HepG2 (cell line): ENCODE measurements around the gene ARHGAP21. TPM values are rescaled to one million over a fixed set of nuclear protein-coding genes. Genes with fewer than 3 reads are reported as not detected.
A peak's percentile ranks its signal among the peaks of the same experiment; 100 is the strongest.

Experiments
- DMTF1 ChIP-seq: sonication (generic); formaldehyde crosslinking; IDR thresholded peaks from 2 replicates; pipeline ENCODE4 v1.4.0; 2020; ENCODE audit warnings: mild to moderate bottlenecking, missing genetic modification reagents
- GATAD2A ChIP-seq: IDR thresholded peaks from 2 replicates; pipeline ENCODE4 v1.6.1; 2016
- HMGXB4 ChIP-seq, 2 experiments: sonication (generic) in 1 of 2; formaldehyde crosslinking in 1 of 2; IDR thresholded peaks; 2 replicates each; pipeline versions ENCODE4 v1.4.0 to v1.6.1; 2018 to 2020; ENCODE audit warnings: missing genetic modification reagents in 2 of 2, borderline replicate concordance in 1 of 2, low read depth in 1 of 2, mild to moderate bottlenecking in 1 of 2, missing biosample characterization in 1 of 2
- KAT8 ChIP-seq: IDR thresholded peaks from 2 replicates; pipeline ENCODE4 v1.6.1; 2016; ENCODE audit warnings: missing genetic modification reagents, missing compliant biosample characterization
- KDM5A ChIP-seq: fragments of 200-600 bp; sonication (generic); IDR thresholded peaks from 2 replicates; pipeline ENCODE4 v1.7.0; 2018; ENCODE audit warnings: antibody characterized with exemption, mild to moderate bottlenecking, low read length, borderline replicate concordance
- KMT2A ChIP-seq: sonication (generic); formaldehyde crosslinking; IDR thresholded peaks from 2 replicates; pipeline ENCODE4 v1.4.0; 2020; ENCODE audit warnings: missing genetic modification reagents
- MAX ChIP-seq: IDR thresholded peaks from 2 replicates; pipeline ENCODE4 v1.6.1; 2012; ENCODE audit warnings: inconsistent platforms
- PHF8 ChIP-seq: sonication (generic); formaldehyde crosslinking; IDR thresholded peaks from 2 replicates; pipeline ENCODE4 v1.5.0; 2020; ENCODE audit warnings: missing genetic modification reagents
- SP4 ChIP-seq: sonication (generic); formaldehyde crosslinking; IDR thresholded peaks from 2 replicates; pipeline ENCODE4 v1.8.1; 2023; ENCODE audit warnings: mild to moderate bottlenecking, missing genetic modification reagents
- TFDP1 ChIP-seq: IDR thresholded peaks from 2 replicates; pipeline ENCODE4 v1.6.1; 2016; ENCODE audit warnings: missing compliant biosample characterization, missing genetic modification reagents, borderline replicate concordance
- THAP11 ChIP-seq: IDR thresholded peaks from 2 replicates; pipeline ENCODE4 v1.6.1; 2016; ENCODE audit warnings: missing biosample characterization, missing genetic modification reagents
- YEATS2 ChIP-seq: sonication (generic); formaldehyde crosslinking; IDR thresholded peaks from 2 replicates; pipeline ENCODE4 v1.4.0; 2020; ENCODE audit warnings: missing genetic modification reagents, borderline replicate concordance
- ZBTB46 ChIP-seq: sonication (generic); formaldehyde crosslinking; IDR thresholded peaks from 2 replicates; pipeline ENCODE4 v1.4.0; 2020; ENCODE audit warnings: mild to moderate bottlenecking, missing genetic modification reagents, borderline replicate concordance
- ZNF124 ChIP-seq: sonication (generic); formaldehyde crosslinking; IDR thresholded peaks from 2 replicates; pipeline ENCODE4 v1.4.0; 2020; ENCODE audit warnings: missing genetic modification reagents
- ZNF552 ChIP-seq: sonication (generic); formaldehyde crosslinking; IDR thresholded peaks from 2 replicates; pipeline ENCODE4 v1.9.0; 2022; ENCODE audit warnings: missing genetic modification reagents, mild to moderate bottlenecking, borderline replicate concordance
- ZSCAN29 ChIP-seq: sonication (generic); formaldehyde crosslinking; conservative IDR thresholded peaks from 2 replicates; pipeline ENCODE4 v1.4.0; 2020; ENCODE audit warnings: mild to moderate bottlenecking, missing genetic modification reagents
- polyA plus RNA-seq, 8 experiments: library from polyadenylated mRNA; depleted of rRNA in 3 of 8; stranded (reverse) in 7 of 8; unstranded in 1 of 8; fragments of >200 nt; fragmentation: Illumina TruSeq in 4 of 8; extraction: Trizol in 4 of 8; gene quantifications; 2 replicates each; pipeline versions ENCODE4 v1.2.1 to v1.2.3, GENCODE V29; 2011 to 2016; ENCODE audit warnings: low read depth in 4 of 8, missing spikeins in 1 of 8, mixed read lengths in 1 of 8; ENCODE audit not compliant: insufficient read depth in 1 of 8
- total RNA-seq, 5 experiments: library from RNA; depleted of rRNA; stranded (reverse); fragments of >200 nt; fragmentation: Illumina TruSeq; extraction: Trizol; gene quantifications; 2 replicates each; pipeline ENCODE4 v1.2.3, GENCODE V29; 2016; ENCODE audit warnings: low read depth in 1 of 5
- TF ChIP-seq, protein P1 (sequence below), 2 experiments: IDR thresholded peaks; 2 replicates each; pipeline ENCODE4 v1.6.1; 2011 to 2012; ENCODE audit warnings: low read length in 2 of 2, borderline replicate concordance in 1 of 2, low read depth in 1 of 2, mild to moderate bottlenecking in 1 of 2, moderate library complexity in 1 of 2

Gene ARHGAP21
- total and polyA plus RNA-seq, 2 of the 13 experiments (the other 11 are each of a cell fraction or from before 2014, with no cell fraction given) = 23.9 to 26.6 TPM

GRCh38 chr10:24721229-24722106, 2.2 kb downstream of the ARHGAP21 start (continued):
- no peak for TF ChIP-seq YEATS2 (CRISPR knock-in tag)
- 0 out of 2 replicates have a peak, but pooled peaks have one; percentile 21 for TF ChIP-seq ZSCAN29 (CRISPR knock-in tag)
- no peak for TF ChIP-seq HMGXB4 (CRISPR knock-in tag; IDR thresholded peaks at IDR 0.05; ENCODE audit: borderline replicate concordance in 1 of 2, low read depth in 1 of 2)
- TF ChIP-seq SP4 (CRISPR knock-in tag) = no peak
- TF ChIP-seq ZNF124 = no peak
- no peak for TF ChIP-seq ZNF552 (CRISPR knock-in tag)
- no peak for TF ChIP-seq TFDP1 (CRISPR knock-in tag)
- TF ChIP-seq KAT8 (CRISPR knock-in tag) = no peak
- TF ChIP-seq KMT2A (CRISPR knock-in tag) = peak; percentile 79; the same call in 1 of the 2 replicates
- TF ChIP-seq MAX = 0 out of 2 replicates have a peak, but pooled peaks have one; percentile 13
- TF ChIP-seq PHF8 (CRISPR knock-in tag) = peak; percentile 47
- no peak for TF ChIP-seq ZBTB46 (CRISPR knock-in tag)
- TF ChIP-seq, protein P1, sequence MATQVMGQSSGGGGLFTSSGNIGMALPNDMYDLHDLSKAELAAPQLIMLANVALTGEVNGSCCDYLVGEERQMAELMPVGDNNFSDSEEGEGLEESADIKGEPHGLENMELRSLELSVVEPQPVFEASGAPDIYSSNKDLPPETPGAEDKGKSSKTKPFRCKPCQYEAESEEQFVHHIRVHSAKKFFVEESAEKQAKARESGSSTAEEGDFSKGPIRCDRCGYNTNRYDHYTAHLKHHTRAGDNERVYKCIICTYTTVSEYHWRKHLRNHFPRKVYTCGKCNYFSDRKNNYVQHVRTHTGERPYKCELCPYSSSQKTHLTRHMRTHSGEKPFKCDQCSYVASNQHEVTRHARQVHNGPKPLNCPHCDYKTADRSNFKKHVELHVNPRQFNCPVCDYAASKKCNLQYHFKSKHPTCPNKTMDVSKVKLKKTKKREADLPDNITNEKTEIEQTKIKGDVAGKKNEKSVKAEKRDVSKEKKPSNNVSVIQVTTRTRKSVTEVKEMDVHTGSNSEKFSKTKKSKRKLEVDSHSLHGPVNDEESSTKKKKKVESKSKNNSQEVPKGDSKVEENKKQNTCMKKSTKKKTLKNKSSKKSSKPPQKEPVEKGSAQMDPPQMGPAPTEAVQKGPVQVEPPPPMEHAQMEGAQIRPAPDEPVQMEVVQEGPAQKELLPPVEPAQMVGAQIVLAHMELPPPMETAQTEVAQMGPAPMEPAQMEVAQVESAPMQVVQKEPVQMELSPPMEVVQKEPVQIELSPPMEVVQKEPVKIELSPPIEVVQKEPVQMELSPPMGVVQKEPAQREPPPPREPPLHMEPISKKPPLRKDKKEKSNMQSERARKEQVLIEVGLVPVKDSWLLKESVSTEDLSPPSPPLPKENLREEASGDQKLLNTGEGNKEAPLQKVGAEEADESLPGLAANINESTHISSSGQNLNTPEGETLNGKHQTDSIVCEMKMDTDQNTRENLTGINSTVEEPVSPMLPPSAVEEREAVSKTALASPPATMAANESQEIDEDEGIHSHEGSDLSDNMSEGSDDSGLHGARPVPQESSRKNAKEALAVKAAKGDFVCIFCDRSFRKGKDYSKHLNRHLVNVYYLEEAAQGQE (IDR thresholded peaks at IDR 0.05; ENCODE audit: borderline replicate concordance in 1 of 2, low read depth in 1 of 2, low read length in 2 of 2) = no peak
- TF ChIP-seq THAP11 (CRISPR knock-in tag) = no peak
- TF ChIP-seq GATAD2A (CRISPR knock-in tag) = 0 out of 2 replicates have a peak, but pooled peaks have one; percentile 12
- TF ChIP-seq DMTF1 (CRISPR knock-in tag) = no peak
- 0 out of 2 replicates have a peak, but pooled peaks have one; percentile 30 for TF ChIP-seq KDM5A
